Dermis blood vessel endothelial cell (primary cell): ENCODE results near the gene SPAG17. TPM values are rescaled to one million over a fixed set of nuclear protein-coding genes. Genes with fewer than 3 reads are reported as not detected.
"Not testable (repeated sequence)": the region's sequence is repeated elsewhere in the genome, so short reads cannot be mapped to it uniquely, and the experiment has no call there.

Experiments
- DNase-seq: peaks from one replicate; pipeline ENCODE4 v3.0.0; 2010
- total RNA-seq: library from RNA; depleted of rRNA; stranded (reverse); fragments of >200 nt; gene quantifications from 2 replicates; pipeline ENCODE4 v1.2.3, GENCODE V29; 2014

SPAG17 gene
- total RNA-seq, 1 donor from 2014 or later = 0.51 TPM

- no peak for DNase-seq
Measured at GRCh38 chr1:117967477-117967876, 217.6 kb downstream of the SPAG17 start.

GRCh38 chr1:117964290-117965038 is 220.6 kb downstream of the SPAG17 start:
- peak; percentile 15 for DNase-seq

- DNase-seq = no peak
Measured at GRCh38 chr1:117959364-117959763, 225.7 kb downstream of the SPAG17 start.

DNA sequence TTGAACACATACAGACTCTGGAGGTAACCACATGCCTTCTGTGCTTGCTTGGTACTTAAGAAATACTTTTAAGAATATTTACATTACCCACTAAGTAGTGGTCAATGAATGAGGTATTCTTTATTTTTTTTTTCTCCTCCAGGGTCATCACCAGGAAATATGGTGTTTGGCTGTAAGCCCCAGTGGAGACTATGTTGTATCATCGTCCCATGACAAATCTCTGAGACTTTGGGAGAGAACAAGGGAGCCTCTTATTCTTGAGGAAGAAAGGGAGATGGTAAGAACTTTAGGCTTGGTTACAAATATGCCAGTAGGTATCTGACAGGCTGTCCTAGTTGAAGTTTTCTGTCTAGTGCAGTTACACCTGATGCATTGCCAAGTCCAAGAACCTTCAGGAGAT is 232.6 kb downstream of the SPAG17 start:
- no peak for DNase-seq

DNA sequence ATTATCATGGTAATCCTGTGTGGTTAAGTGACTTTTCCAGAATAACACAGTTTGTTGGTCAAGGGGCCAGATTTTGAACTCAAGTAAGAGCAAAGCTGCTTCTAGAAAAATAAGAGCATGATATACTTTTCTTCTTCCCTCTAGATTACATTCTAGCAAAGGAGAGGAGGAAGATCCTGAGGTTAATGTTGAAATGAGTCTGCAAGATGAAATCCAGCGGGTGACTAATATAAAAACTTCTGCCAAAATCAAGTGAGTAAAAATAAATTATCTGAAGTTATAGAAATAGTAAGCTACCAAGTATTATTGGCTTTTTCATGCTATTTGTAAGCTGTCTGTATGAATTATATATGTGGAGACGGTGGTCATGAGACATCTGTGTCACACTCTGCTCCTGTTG is 242.7 kb downstream of the SPAG17 start:
- no peak for DNase-seq

DNA sequence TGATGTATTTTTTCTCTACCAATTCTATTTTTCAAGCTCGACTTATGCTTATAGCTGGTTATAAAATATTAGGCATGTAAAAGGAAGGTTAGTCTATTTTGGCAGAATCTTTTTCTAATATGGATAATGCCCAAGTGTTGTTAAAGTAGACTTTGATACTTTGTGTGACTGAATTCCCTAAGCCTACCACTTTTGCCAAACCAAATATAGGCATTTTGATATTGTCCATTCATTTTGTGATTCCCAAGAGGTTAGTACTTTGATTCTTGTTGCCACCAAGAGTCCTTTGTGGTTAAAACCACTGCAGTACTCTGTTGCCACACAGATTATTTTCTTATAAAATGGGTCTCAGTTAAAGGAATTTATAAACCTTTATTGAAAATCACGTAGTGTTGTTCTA is 251.3 kb downstream of the SPAG17 start:
- DNase-seq = no peak

- DNase-seq = no peak
Measured at GRCh38 chr1:117932576-117932975, 252.5 kb downstream of the SPAG17 start.

DNA sequence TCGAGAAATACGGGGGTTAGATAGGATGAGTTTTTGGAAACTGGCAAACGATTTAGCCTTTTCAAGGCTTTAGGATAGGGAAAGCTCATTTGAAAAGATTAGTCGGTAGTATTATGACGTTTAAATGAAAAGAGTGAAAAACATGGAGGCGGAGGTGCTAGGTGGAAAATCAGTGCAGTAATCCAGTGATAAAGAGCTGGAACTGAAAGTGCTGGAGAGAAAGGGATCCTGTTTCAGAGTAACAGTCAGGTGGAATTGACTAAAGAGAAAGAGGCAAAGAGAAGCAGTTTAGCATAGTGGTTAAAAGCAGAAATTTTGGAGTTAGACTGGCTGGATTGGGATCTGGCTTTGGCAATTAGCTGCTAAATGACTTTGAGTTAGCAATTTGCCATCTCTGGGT is 254.5 kb downstream of the SPAG17 start:
- DNase-seq = peak; percentile 12

DNA sequence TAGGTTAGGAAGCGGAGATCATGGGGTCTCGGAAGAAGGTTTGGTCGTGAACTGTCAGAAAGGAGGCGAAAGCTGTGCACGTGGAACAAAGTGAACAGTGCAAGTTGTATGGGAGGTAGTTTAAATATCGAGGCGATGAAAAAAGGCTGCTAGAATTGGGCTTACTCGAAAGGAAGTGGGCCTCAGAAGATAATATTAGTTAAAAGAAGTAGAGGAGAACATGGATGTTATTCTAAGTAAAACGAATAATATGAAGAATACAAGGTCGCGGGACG is 254.9 kb downstream of the SPAG17 start:
- no peak for DNase-seq

GRCh38 chr1:117929343-117930172 is 255.5 kb downstream of the SPAG17 start, which contains the start of the genes GDAP2 and WDR3:
Gene GDAP2 (minus strand): TSS chr1:117929621. CDS start chr1:117920357, 9,264 bp downstream.
Gene WDR3 (plus strand): TSS chr1:117929739. CDS start chr1:117933320, 3,581 bp downstream.
- DNase-seq = peak; percentile 98

GRCh38 chr1:117928881-117929342 is 256.1 kb downstream of the SPAG17 start:
- DNase-seq = peak; percentile 78

- DNase-seq = no peak
Measured at GRCh38 chr1:117925981-117926380, 259.0 kb downstream of the SPAG17 start.

- not testable (repeated sequence) for DNase-seq
Measured at GRCh38 chr1:117922717-117923116, 262.3 kb downstream of the SPAG17 start.

DNA sequence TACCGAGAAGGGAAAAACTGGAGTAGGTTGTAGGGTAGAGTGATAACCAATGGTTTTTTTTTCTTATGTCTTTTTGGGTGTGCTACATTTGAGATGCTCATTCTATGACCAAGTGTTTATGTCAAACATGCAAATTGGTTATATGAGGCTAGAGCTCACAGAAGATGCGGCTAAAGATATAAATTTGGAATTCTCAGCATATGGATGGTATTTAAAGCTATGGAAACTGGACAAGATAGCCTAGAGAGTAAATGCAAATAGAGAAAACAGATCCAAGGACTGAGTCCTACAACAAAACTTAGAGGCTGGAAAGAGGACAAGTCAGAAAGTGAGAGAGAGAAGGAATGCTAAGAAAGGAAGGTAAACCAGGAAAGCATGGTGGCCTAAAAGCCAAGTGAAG is 263.0 kb downstream of the SPAG17 start:
- DNase-seq = no peak

GRCh38 chr1:117919376-117919775 is 265.7 kb downstream of the SPAG17 start:
- no peak for DNase-seq

DNA sequence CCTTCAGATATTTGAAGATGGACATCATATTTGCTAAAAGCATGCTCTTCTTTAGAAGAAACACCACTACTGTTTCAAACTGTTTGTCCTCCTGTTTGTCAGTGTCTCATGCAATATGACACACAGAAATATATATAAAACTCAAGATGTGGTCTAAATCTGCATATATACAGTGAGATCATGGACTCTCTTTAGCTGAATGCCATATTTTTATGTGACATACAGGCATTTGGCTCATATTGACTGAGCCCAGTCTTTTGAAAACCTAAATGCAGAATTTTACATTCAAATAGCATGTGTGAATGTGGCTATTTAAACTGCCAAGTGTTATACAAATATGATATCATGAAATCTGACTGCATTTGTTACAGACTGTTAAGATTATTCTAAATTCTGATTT is 274.0 kb downstream of the SPAG17 start:
- DNase-seq = no peak

DNA sequence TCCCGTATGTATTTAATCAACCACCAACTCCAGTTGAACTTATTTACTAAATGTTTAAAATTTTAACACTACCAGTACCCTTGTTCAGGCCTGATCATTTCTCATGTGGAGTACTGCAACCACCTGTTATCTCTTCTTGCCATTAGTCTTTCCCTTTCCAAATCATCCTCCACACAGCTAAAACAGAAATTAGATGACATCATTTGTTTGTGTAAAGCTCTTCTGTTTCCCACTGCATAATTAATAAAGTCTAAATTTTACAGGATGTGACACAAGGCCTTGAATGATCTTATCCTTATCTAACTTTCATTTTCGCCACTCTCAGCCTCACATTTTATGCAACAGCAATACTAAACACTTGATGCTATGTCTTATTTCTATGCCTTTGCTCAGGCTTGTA is 280.0 kb downstream of the SPAG17 start:
- peak; percentile 5 for DNase-seq

DNA sequence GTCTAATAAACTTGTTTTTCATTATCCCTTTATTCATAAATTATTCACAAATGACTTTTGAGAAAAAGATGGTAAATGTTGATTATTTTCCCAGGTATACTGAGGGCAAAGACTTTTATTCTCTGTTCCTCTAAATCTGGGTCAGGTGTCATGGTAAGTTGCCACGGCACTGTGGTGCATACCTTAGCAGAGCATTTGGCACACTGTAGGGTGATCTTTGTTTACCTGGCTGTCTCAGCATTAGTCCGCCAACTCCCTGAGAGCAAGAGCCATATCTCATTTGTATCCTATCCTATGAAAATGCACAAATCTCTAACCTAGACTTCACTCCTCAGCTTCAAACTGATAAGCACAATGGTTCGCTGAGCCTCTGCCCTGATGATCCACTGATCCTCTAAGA is 280.5 kb downstream of the SPAG17 start:
- DNase-seq = no peak
